GM21825 (cell line): ENCODE measurements around the gene GRID2.

Experiments used
- ATAC-seq: cut with Tn5 transposase; IDR thresholded peaks from one replicate; pipeline ENCODE4 v1.9.1; 2021; ENCODE audit warnings: mild to moderate bottlenecking, moderate library complexity; ENCODE audit not compliant: unreplicated experiment

The GRID2 gene

DNA sequence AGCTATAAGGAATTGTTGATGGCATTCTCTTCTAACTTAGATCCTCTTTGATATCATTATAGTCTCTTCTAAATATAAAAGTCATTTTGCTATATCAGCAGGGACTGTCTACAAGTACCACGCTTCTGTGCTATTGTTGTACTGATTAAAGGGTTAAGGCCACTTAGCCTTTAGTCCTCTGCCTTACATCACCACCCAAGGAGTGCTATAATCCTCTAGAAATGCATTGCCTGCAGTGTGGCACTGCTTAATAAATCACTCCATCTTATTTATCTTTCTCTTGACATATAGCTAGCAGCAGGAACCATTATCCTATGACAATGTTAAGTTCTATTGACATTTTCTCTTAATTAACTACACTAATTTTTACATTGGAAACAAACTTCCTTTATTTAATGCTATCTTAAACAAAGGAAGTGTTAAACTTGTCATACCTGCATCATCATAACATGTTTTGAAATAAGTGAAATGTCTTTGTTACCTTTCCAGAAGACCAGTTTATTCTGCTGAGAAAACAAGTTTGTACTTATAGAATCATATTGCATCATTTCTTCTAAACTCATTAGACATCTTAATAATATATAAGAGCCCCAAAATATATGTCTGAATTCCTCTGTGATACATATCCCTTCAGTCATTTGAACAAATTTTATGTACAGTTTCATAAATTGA lies 1163.9 kb downstream of the GRID2 start:
- ATAC-seq: no peak

DNA sequence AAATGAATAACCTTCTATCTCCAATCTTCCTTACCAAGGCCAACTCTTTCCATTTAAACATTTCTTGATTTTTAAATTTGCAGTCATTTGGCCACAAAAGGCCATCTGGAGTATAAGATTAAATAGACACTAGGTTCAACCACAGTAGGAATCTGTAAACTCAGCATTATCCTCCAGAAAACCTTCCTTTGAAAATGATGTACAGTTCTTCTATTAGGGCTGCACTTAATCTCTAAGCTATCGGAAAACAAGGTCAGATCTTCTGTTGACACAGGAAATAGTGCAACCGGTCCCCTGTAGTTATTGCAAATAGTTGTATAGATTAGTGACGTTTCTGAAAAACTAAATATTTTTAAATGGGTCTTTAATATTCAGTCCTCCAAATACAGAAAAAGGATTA lies 1165.8 kb downstream of the GRID2 start:
- ATAC-seq: no peak

DNA sequence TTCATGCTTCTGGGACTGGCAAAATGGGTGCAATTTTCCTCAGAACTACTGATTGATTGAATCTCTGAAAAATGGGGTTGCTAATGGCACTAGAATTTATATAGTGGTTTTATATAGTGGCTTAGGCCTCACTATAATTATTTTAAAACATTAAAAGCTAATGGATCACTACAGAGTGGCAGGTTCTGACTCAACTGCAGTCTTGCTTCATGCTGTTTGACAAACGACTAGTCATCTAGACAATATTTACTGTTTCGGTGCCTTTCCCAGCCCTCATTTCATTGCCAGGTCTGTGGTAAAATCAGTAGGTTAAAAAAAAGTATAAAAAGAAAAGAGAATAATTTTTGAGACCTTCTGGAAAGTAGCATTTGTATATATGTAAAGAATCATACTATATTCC lies 1172.0 kb downstream of the GRID2 start:
- ATAC-seq: no peak

DNA sequence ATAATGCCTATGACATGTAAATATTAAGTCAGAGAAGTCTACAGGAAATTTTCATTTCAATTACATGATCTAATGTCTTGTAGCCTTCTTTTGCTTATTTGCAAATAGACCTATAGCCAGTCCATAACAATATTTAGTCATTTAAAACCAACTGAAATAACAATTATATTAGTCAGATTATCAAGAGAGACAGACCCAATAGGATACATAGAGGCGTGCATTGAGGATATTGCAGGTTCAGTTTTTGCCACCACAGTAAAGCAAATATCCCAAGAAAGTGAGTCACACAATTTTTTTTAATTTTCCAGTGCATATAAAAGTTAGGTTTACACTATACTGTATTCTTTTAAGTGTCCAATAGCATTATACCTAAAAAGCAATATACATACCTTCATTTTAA lies 1175.0 kb downstream of the GRID2 start:
- no peak for ATAC-seq

DNA sequence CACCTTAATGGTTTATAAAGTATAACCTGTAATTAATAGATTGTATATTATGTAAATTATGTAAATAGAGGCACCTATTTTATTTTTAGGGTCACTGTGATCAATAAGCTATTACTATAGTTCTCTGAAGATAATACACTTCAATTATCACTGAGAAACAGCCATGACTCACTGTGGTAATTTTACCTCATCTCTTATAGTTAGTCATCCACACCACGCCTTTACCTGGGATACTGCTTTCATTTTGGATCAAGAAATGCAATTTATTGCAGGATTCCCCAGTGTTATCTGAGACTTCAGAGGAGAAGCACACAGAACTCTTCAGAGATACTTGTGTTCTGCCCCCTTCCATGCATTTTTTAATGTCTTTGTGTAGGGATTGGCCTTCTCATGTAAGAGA lies 1176.7 kb downstream of the GRID2 start:
- ATAC-seq: no peak

DNA sequence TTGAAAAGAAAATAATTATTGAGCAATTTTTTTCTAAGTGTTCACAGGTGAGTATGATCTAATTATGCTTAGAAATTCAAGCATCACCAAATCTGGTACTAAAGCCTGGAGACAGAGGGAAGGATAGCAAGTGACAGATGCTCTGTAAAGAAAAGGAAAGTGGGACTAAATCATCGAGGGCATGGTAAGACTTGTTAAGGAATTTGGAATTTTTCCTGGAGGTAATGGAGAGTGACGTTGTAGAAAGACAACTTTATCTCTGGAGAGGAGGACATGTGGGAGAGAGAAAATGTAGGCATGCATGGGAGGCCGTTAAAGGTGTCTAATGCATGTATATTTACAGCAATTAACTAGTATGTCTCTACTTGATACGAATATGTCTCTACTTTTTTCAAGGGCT lies 1191.6 kb downstream of the GRID2 start:
- ATAC-seq: no peak

DNA sequence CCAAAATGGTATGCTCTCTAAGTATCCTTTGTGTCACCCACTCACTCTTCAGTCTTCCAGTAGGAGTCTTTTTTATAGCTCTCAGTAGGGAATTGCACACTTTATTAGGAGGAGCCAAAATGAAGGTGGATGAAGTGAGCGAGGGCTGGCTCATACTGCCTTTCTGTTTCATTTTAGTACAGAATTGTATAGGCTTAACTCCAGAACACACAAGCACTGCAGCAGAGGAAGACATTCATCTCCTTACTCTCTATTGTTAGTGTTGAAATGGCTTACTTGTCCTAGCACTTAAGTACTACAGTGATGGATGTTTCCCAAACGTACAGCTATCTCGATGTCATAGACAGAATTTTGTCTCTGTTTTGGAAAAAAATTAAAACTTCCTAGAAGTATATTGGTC lies 1197.5 kb downstream of the GRID2 start:
- ATAC-seq: no peak

DNA sequence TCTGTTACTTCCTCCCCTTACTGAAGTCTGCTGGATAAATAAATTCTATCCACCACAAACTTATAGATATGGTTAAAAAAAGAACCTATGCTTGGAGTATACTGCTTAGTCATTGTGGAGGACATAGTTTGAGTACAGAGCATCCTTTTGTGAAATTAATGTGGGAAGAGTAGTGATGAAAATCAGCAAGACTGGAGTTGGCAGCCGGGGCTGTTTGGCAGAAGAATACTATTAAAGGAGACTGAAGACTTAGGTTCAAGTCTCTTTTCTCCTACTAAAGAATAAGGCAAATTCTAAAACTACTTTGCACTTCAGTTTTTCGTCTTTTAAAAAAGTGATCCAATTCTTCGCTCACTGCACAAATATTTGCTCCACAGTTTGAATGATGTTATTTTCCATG lies 1198.2 kb downstream of the GRID2 start:
- no peak for ATAC-seq

DNA sequence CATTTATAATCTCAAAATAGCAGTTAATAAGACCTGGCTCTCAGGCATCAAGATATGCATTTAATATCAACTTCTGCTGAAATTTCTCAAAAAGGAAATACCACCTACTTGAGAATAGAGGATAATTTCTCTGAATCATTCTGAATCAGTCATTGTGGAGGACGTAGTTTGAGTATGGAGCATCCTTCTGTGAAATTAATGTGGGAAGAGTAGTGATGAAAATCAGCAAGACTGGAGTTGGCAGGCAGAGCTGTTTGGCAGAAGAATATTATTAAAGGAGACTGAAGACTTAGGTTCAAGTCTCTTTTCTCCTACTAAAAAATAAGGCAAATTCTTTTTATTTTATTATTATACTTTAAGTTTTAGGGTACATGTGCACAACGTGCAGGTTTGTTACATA lies 1199.2 kb downstream of the GRID2 start:
- no peak for ATAC-seq

DNA sequence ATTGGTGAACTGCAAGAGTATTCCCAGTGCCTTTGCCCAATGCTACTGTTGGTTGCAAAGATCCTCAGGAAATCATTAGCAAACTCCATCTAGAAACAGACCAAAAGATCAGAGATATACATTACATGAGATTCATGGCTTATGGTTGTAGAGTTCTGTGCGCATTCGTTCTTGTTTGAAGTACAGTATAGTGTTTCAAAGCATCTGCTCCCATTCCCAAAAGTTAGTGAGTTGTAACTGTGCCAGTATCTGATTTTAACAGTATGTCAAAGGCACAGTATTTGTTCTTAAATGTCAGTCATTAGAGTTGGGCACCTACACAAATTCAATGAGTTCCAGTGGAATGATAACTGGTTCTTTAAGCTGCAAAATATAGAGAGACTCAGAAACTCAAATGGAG lies 1210.1 kb downstream of the GRID2 start:
- ATAC-seq: no peak

DNA sequence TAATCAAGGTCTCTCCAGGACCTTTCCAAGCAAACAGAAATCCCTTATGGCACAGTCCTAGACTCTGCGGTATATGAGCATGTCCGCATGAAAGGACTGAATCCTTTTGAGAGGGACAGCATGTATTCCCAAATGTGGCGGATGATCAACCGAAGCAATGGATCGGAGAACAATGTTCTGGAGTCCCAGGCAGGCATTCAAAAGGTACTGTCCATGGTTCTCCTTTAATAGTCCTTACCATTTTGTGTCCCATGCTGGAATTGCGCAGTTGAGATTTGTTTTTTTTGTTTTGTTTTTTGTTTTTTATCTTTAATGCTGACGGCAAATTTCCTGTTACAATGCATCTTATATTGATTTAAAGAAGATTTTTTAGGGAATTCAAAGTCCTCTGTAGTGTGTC lies 1211.4 kb downstream of the GRID2 start:
- no peak for ATAC-seq

DNA sequence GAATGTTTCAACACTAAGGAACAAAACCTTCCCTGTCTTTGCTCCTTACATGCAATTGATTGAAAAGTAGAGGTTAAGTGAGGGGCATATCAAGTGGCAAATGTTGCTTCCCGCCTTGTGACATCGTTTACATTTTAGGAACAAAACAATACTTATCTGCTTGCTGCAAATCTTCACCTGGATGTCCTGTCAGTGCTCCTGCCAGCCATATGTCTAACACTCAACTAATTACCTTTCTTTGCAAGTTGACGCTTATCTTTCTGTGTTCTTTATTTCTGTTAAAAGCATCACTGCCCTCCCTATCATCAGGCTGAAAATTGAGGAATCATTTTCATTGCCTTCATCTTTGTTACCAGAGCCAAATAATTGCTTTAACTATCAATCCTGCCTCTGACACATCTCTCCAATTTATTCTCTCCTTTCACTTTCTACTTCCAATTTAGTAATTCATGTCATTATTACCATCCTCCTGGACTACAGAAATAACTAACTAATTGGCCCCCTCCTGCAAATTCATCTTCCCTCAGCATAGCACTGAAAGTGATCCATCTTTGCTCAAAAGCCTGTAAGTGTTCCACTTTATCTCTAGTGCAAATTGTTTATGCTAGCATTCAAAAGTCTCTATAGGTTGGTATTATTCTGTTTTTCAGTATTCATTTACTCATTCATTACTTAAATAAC lies 1226.1 kb downstream of the GRID2 start:
- no peak for ATAC-seq

DNA sequence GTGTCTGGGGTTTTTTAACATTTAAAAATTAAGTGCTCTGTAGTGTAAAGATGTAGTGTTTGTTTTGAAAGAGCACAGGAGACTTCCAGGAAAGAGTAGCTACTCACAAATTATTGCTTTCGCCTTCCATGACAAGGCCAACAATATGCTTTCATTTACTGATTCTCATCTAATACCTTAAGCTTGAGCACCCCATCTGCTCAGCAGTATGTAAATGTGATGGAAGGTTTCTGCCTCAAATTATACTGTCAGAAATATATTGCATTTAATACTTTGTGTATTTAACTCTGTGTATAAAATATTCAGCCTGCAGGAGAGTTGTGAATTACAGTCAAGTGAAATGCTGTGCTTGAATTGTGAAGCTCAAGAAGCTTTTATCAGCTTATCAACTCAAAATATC lies 1228.5 kb downstream of the GRID2 start:
- no peak for ATAC-seq

DNA sequence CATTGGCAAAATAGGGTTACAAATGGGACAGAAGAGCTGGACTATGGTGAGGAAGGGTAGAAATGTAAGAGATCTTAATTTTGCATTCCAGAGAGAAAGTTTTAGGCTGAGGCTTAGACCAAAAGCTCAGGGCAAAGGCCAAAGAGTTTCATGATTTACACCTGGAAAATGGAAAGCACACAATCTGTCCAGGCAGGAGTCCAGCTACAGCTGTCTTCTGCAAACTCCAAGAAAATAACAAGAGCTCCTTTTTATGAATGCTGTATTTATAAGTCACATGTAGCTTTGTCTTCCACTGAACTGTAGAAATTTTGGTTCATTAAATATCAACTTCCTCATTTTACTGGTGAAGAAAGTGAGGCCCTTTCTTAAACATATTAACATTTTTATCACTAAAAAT lies 1236.8 kb downstream of the GRID2 start:
- ATAC-seq: no peak

DNA sequence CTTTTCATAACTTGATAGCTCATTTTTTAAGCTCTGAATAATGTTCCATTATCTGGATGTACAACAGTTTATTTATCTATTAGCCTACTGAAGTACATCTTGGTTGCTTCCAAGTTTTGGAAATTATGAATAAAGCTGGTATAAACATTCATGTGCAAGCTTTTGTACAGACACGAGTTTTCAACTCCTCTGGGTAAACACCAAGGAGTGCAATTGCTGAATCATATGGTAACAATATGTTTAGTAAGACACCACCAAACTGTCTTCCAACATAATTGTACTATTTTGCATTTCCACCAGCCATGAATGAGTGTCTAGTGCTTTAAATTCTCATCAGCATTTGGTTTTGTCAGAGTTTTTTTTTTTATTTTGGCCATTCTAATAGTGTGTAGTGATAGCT lies 1258.1 kb downstream of the GRID2 start:
- ATAC-seq: no peak

DNA sequence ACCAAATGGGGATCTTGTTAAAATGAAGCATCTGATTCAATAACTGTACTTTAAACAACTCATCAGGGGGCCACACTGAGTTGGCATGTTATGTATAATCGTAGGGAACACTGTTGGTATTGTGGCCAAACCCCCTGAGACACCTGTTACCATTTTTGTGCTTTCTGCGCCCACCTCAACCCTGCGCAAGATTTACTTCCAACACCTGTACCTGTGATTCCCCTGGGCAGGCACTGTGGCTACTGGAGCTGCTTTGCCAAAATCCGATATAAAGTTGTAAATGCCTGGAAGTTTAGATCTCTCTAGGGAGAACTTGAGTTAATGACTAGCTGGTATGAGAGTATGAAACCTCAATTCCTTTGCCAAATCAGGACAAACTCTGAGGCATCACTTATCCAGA lies 1265.0 kb downstream of the GRID2 start:
- ATAC-seq: no peak

DNA sequence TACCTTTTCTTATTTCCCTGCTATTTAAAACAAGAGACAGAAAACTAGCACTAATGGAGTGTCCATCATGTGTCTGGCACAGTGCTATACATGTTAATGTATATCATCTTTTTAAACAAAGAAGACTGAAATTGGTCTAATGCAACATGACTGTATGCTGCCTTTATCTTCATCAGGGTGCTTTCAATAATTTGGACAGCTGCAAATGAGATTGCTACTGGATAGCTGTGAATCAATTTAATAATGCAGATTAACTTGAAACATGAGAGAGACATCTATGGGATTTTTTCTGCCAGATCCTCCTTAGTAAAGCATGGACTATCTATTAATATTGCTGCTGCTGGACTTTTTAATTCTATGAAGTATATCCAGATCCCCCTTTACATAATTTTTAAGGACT lies 1269.5 kb downstream of the GRID2 start:
- no peak for ATAC-seq

DNA sequence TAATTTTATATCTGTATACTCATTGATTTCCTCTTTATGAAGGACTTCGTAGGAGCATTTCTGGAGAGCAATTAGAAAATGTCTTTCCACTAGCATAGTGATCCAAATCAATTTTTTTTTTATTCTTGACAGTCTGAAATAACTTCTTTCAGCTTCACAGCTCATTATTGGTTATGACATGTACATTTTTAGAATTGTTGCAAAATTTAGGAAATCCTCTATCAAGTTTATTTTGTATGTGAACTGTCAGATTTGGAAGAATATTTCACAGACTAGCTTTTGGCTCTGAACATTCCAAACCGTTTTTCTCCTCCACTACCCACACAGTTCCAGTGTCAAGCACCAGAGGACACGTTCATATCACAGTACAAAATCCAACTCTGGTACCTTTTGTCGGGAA lies 1275.2 kb downstream of the GRID2 start:
- ATAC-seq: no peak

DNA sequence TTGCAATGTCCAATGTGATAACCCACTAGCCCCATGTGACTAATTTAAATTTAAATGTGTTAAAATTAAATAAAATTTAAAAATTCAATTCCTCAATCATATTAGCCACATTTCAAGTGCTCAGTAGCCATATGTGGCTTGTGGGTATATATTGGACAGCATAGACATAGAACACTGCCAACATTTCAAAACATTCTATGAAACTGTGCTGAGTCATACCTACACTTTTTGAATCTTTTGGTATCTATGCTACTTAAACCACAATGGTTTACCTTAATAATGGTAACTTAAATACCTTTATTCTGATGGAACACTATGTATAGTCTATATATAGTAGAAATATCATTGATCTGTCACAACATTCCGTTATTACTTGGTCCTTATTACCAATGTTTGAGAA lies 1301.4 kb downstream of the GRID2 start:
- ATAC-seq: no peak

DNA sequence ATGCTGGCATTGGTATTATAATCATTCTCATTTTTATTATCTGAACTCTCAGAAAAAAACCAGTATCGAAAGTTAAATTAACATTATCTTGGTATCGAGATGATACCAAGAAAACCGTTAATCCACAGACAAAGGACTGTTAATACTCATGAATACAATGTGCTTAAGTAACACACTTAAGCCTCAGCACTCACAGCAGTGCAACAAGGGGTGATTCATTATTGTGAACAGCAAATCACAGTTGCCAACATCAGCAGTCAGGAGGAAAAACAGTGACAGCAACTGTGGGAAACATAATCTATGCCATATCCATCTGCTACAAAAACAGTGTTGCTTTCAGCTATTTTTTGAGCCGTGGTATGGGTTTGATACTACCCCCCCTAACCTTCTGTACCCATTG lies 1313.8 kb downstream of the GRID2 start:
- no peak for ATAC-seq

DNA sequence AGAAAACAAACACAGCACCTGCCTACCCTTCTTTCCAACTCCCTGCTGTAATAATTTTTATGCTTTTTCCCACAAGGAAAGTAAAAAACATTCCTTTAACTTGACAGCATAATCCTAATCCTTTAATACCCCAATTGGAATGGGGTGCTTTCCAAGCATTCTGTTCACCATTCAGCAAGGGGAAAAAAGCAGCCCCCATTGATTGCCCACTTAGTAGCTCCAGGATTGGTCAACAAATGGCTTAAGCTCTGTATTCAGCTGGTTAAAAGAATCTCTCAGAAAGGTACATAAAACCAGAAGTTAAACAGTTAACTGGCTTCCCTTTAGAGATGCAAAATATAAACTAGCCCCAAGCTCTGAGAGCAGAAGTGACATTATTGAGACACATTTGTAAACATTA lies 1330.0 kb downstream of the GRID2 start:
- no peak for ATAC-seq

DNA sequence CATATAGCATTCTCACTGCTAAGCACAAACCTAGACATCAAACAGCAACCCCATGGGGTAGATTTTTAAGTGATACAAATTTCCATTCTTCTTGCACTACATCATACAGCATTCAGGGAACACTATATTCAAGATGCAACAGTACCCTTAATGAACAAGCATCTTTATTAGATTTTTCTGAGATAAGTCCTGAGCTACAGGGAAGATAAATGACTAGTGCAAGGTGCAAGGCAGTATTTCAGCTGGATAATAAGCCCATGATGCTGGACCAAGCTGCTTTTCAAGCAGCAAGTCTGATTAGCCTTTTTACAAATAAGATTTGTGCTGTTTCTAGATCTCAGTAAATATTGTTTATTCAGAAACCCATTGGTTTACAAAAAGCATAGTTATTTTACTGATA lies 1332.2 kb downstream of the GRID2 start:
- ATAC-seq: no peak

DNA sequence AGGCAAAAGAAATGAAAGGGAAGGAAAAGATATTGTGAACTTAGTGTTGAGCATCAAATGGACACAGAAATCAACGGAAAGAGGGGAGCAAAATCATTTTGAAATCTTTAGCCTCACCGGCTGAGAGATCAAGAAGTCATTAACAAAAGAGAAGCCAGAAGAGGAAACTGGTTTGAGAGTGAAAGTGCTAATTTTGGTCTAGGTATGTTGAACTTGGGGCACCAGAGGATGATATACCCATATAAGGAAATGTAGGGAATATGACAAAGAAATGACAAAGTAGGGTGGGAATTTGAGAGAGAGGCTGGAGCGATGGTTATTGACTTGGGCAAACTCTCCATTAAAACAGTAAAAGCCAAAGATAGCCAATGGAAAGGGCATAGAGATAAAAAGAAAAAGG lies 1341.4 kb downstream of the GRID2 start:
- ATAC-seq: no peak
